Activated naive CD4-positive, alpha-beta T cell treated with Interleukin-2 at 50 U/mL for 16 hours (primary cell): ENCODE data around the gene HOXB3.

ENCODE experiments used
- DNase-seq: peaks from one replicate; pipeline ENCODE4 v3.0.0-alpha.2; 2020

HOXB3 gene

GRCh38 chr17:48597528-48597777, 7.4 kb upstream of the HOXB3 start:
- no peak for DNase-seq

- no peak for DNase-seq
These were observed 6.9 kb upstream of the HOXB3 start for GRCh38 chr17:48596735-48597527.

- DNase-seq: peak; percentile 49
These were observed 6.1 kb upstream of the HOXB3 start for GRCh38 chr17:48596000-48596734.

- no peak for DNase-seq
These were observed 5.4 kb upstream of the HOXB3 start for GRCh38 chr17:48595278-48595999.

- no peak for DNase-seq
These were observed 4.7 kb upstream of the HOXB3 start for GRCh38 chr17:48594538-48595277.

- DNase-seq: peak; percentile 85
These were observed 3.9 kb upstream of the HOXB3 start for GRCh38 chr17:48593840-48594537.

GRCh38 chr17:48593126-48593829, 3.2 kb upstream of the HOXB3 start, which contains the start of gene HOXB5:
Gene HOXB5, minus strand, starts transcription at chr17:48593779. Its CDS starts 97 bp downstream, at chr17:48593682.
- DNase-seq: no peak

- DNase-seq: no peak
These were observed 2.5 kb upstream of the HOXB3 start for GRCh38 chr17:48592577-48592976.

GRCh38 chr17:48592057-48592514, 2.0 kb upstream of the HOXB3 start:
- DNase-seq: no peak

GRCh38 chr17:48591255-48592056, 1.4 kb upstream of the HOXB3 start:
- DNase-seq: no peak

- DNase-seq: no peak
These were observed 643 bp upstream of the HOXB3 start for GRCh38 chr17:48590607-48591161.

- DNase-seq: no peak
These were observed 796 bp downstream of the HOXB3 start for GRCh38 chr17:48589060-48589830.

- DNase-seq: no peak
These were observed 1.5 kb downstream of the HOXB3 start for GRCh38 chr17:48588528-48588927.

GRCh38 chr17:48588074-48588415, 2.0 kb downstream of the HOXB3 start:
- no peak for DNase-seq

- no peak for DNase-seq
These were observed 2.6 kb downstream of the HOXB3 start for GRCh38 chr17:48587276-48588073.

- DNase-seq: peak; percentile 52
These were observed 3.4 kb downstream of the HOXB3 start for GRCh38 chr17:48586355-48587258.

- no peak for DNase-seq
These were observed 5.8 kb downstream of the HOXB3 start for GRCh38 chr17:48584223-48584741.
